ENCODE data around the gene CBFA2T3. TPM values are rescaled to one million over a fixed set of nuclear protein-coding genes. Genes with fewer than 3 reads are reported as not detected.

The CBFA2T3 gene
- total RNA-seq, 1 experiment from 2014 or later: 2.9 TPM

- Mint-ChIP-seq H3K36me3 (ENCODE audit: insufficient read depth in 1 of 3, low read depth in 3 of 3) (peaks cover 0 to 8% (median 0%) of the 10 kb centered on the region in 3 experiments; a peak in 2 of 7 replicates), H3K27ac (no peak overlapping the region), H3K4me3 (no peak overlapping the region), H3K27me3 (ENCODE audit: low read depth) (peaks cover 6% of the 10 kb centered on the region), H3K9me3 (peaks cover 8 to 9% of the 10 kb centered on the region in 2 experiments; a peak in 4 of 5 replicates), H3K4me1 (peaks cover 5 to 12% of the 10 kb centered on the region in 2 experiments; a peak in 3 of 4 replicates)
- no peak overlapping the region for H3K4ac ChIP-seq (ENCODE audit: low read depth, low read length)
- no peak overlapping the region for H3K23ac ChIP-seq (ENCODE audit: insufficient read length, low read depth, low read length)
- H3K79me1 ChIP-seq (ENCODE audit: insufficient read depth, low read depth, low read length, poor library complexity, severe bottlenecking): no peaks in the 10 kb centered on the region
- H4K20me1 ChIP-seq (ENCODE audit: control insufficient read depth, insufficient read depth, insufficient read length): peaks cover 3% of the 10 kb centered on the region
- H3K27me3 ChIP-seq (ENCODE audit: insufficient read depth, low read length): no peaks in the 10 kb centered on the region
- no peak overlapping the region for H3K9ac ChIP-seq (ENCODE audit: extremely low read depth, insufficient read length, low read length)
- no peak overlapping the region for H4K8ac ChIP-seq (replicated peaks; ENCODE audit: insufficient read length, low read depth, low read length)
- H3K27ac ChIP-seq (ENCODE audit: insufficient read length, low read depth, low read length): no peak overlapping the region
- no peak overlapping the region for H2BK5ac ChIP-seq (ENCODE audit: insufficient read length, low read length)
- WGBS (ENCODE audit: extremely low coverage, insufficient read length, low lambda C conversion rate): no CpG with 5 or more reads among the region's 16 CpGs
- no peak overlapping the region for H4K5ac ChIP-seq (ENCODE audit: insufficient read length, low read depth, low read length)
- no peaks in the 10 kb centered on the region for H3K9me3 ChIP-seq (ENCODE audit: control insufficient read depth, low read depth, low read length)
- TF ChIP-seq, protein P1, sequence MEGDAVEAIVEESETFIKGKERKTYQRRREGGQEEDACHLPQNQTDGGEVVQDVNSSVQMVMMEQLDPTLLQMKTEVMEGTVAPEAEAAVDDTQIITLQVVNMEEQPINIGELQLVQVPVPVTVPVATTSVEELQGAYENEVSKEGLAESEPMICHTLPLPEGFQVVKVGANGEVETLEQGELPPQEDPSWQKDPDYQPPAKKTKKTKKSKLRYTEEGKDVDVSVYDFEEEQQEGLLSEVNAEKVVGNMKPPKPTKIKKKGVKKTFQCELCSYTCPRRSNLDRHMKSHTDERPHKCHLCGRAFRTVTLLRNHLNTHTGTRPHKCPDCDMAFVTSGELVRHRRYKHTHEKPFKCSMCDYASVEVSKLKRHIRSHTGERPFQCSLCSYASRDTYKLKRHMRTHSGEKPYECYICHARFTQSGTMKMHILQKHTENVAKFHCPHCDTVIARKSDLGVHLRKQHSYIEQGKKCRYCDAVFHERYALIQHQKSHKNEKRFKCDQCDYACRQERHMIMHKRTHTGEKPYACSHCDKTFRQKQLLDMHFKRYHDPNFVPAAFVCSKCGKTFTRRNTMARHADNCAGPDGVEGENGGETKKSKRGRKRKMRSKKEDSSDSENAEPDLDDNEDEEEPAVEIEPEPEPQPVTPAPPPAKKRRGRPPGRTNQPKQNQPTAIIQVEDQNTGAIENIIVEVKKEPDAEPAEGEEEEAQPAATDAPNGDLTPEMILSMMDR (conservative IDR thresholded peaks at IDR 0.05): no peak
- H3T11ph ChIP-seq (ENCODE audit: low read length): no peak overlapping the region
- H3K14ac ChIP-seq (ENCODE audit: insufficient read depth, low read length): no peak overlapping the region; the same call in 1 of the 2 replicates
- H3K4me1 ChIP-seq (ENCODE audit: insufficient read depth, low read length): no peaks in the 10 kb centered on the region; the same call in 1 of the 2 replicates
- no peak for DNase-seq
- no peak overlapping the region for H2BK15ac ChIP-seq (ENCODE audit: low read depth, low read length)
- H3K4me2 ChIP-seq (ENCODE audit: insufficient read depth, insufficient read length, low read length): no peak overlapping the region
- no peaks in the 10 kb centered on the region for H3K23me2 ChIP-seq (ENCODE audit: insufficient read length, low read depth, low read length, poor library complexity, severe bottlenecking)
- H3K56ac ChIP-seq (ENCODE audit: insufficient read length, low read depth, low read length): no peak overlapping the region
- H2AK5ac ChIP-seq (ENCODE audit: insufficient read length, low read length): no peak overlapping the region
- no peak overlapping the region for H2AFZ ChIP-seq (ENCODE audit: low read length)
- H2BK20ac ChIP-seq (ENCODE audit: low read depth, low read length, poor library complexity, severe bottlenecking): no peak overlapping the region
- no peak overlapping the region for H3K18ac ChIP-seq (ENCODE audit: insufficient read length, low read depth, low read length)
- no peak overlapping the region for H4K91ac ChIP-seq (ENCODE audit: insufficient read length, low read depth, low read length)
- no peak overlapping the region for H2BK120ac ChIP-seq (ENCODE audit: low read depth, low read length, poor library complexity, severe bottlenecking)
- H2BK12ac ChIP-seq (ENCODE audit: insufficient read length, low read depth, low read length): no peak overlapping the region
- no peaks in the 10 kb centered on the region for H3K79me2 ChIP-seq (ENCODE audit: insufficient read depth, low read length)
These were observed 42.5 kb upstream of the CBFA2T3 start for GRCh38 chr16:89019511-89019910.

Data from H9 (cell line).